GM10847 (cell line): Measurements from ENCODE around the gene DCDC1.

Experiments used
- POLR2A ChIP-seq: IDR thresholded peaks from 2 replicates; pipeline ENCODE4 v1.6.1; 2011; ENCODE audit not compliant: insufficient read length; ENCODE audit errors: extremely low read depth

Gene DCDC1

DNA sequence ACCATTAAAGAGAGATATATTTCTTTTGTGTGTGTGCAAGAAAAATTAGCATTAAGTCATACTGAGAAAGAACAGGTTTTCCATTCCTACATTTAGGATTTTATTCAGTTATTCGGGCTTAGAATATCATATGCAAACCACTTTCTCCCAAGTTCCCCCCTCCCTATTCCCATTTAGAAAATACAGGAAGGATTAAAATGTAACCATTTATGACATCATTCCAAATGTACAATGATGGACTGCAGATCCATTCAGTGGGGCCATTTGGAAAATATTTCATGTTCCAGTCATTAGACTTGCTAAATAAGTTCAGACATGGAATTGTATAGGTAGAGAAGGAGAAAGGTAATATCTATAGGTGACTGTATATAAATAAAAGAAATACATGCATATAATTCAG lies 554.8 kb downstream of the DCDC1 start:
- no peak for TF ChIP-seq POLR2A
